HG02973 (cell line): ENCODE measurements around the gene SMCHD1.
"Not testable (repeated sequence)": the region's sequence is repeated elsewhere in the genome, so short reads cannot be mapped to it uniquely, and the experiment has no call there.

Experiments used
- ATAC-seq: cut with Tn5 transposase; IDR thresholded peaks from one replicate; pipeline ENCODE4 v1.9.1; 2021; ENCODE audit warnings: moderate library complexity; ENCODE audit not compliant: unreplicated experiment

Gene SMCHD1

GRCh38 chr18:2715990-2716389 lies 60.5 kb downstream of the SMCHD1 start:
- ATAC-seq, result no peak

DNA sequence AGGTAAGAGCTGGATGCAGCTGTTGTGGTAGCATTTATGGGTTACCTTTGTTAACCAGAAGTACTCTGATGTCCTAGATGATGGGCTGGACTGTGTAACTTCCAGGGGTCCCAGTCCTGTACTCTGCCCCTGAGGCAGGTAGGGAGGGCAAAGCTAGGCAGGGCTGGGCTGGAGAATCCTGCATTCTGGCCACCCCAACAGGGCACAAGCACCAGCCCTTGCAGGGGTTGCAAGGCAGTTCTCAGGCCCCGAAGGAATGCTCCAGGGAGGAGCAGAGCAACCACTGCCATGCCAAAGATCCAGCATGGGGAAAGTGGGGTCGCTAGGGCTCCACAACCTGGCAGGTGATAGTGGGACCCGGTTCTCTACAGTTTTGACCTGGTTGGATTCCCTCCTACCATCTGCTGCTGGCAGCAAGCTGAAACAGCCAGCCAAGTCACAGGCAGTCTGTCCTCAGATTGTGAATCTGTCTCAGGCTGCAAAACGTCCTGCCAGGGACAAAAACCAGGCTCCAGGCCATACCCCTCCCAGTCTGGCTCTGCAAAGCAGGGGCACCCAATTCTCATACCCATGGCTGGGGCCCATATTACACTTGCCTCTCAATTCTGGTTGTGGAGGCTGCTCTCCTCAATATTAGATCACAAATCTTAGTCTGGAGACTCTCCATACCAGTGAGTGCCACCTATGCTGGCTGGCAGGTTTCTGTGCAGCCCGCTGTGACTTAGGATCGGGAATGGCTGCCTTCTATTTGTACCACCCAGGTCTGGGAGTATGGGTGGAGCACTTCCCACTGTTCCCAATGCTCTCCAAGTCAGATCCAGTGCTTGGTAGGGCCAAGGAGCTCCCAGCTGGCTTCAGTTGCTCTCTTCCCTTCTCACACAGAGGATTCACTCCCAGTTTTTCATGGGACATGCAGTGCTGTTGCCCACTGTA lies 61.1 kb downstream of the SMCHD1 start:
- ATAC-seq, result no peak

DNA sequence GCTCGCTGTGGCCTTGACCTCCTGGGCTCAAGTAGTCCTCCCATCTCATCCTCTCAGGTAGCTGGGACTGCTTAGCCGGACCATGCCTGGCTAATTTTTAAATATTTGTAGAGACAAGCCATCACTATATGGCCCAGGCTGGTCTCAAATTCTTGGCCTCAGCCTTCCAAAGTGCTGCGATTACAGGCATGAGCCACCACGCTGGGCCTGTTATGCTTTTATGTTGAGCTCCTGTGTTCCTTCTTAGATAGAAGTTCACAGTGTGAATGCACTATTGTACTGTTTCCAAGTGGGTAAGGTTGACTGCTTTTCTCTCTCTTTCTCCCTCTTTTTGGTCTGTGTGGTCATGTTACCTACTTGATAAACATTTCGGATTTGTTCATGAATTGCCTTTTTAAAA lies 61.9 kb downstream of the SMCHD1 start:
- ATAC-seq, result no peak

- ATAC-seq, result no peak
Observed at GRCh38 chr18:2719040-2719439, 63.5 kb downstream of the SMCHD1 start.

DNA sequence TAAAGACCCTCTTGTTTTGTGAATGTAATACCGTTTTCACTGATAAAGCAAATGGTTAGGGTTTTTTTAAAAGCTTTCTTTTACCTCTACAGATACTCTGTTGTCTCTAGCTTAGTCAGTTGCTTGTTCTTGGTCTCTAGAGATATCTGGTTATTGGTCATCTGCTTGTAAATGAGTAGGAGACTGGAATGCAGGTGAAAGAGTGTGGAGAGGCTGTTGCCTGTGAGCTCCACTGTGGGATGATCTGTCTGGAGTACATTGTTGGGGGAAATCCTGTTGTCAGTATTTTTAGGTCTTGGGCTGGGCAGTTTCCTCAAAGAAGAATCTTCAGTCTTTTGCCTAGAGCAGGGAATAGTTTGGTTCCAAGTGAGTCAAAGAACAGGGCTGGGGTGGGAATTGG lies 67.7 kb downstream of the SMCHD1 start:
- no peak for ATAC-seq

DNA sequence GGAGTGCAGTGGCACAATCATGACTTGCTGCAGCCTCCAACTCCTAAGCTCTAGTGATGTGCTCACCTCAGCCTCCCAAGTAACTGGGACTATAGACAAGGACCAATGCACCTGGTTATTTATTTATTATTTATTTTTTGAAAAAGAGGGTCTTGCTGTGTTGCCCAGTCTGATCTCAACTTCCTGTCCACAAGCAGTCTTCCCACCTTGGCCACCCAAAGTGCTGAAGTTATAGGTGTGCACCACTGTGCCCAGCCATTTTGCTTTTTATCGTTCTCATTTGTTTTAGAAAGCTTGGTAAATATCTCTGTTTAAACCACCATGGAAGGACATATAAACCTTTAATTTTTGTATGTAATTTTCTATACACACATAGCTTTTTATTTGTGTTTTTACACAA lies 74.2 kb downstream of the SMCHD1 start:
- no peak for ATAC-seq

DNA sequence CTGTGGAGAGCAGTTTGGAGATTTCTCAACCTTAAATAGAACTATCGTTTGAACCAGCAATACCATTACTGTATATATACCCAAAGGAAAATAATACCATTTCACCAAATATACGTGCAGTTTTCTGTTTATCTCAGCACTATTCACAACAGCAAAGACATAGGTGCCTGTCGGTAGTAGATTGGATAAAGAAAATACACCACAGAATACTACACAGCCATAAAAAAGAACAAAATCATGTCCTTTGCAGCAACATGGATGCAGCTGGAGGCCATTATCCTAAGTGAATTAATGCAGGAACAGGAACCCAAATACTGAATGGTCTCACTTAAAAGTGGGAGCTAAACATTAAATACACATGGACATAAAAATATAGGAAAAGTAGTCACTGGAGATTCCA lies 81.3 kb downstream of the SMCHD1 start:
- no peak for ATAC-seq

- ATAC-seq, result not testable (repeated sequence)
Observed at GRCh38 chr18:2740082-2740481, 84.6 kb downstream of the SMCHD1 start.

- no peak for ATAC-seq
Observed at GRCh38 chr18:2746274-2746673, 90.7 kb downstream of the SMCHD1 start.

GRCh38 chr18:2758309-2758708 lies 102.8 kb downstream of the SMCHD1 start:
- no peak for ATAC-seq

DNA sequence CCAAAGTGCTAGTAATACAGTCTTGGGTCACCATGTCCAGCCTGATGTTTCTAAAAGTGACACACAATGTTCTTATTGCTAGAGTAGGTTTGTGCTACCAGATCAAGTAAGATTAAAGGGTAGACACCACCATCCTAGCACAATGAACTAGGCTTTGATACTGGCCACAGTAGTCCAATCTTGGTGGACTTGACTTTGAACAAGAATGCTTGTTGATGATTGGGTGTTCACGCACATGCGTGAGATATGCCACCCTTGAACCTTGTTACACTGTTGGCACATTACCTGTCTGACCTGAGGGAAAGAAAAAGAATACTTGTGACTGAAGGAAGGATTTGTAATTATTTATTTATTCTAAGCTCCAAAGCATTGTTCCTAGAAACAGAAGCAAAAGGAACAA lies 119.1 kb downstream of the SMCHD1 start:
- no peak for ATAC-seq

GRCh38 chr18:2776601-2777000 lies 121.1 kb downstream of the SMCHD1 start:
- no peak for ATAC-seq

DNA sequence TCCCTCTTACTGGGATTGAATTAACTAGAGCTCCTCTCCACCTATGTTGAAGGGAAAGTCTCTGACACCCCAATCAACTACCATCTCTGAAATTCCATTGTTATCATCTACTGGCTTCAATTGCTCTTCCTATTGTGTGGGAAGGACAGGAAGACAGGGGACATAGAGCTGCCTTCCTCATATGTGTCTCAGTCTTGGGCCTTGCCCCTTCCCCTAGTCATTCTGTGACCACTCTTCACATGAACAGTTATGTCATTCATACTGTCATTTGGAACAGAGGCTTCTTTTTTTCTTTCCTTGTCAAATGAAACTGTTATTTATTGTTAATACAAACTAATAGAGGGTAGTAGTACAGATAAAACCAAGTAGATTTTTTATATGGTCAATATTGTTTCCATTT lies 121.7 kb downstream of the SMCHD1 start:
- no peak for ATAC-seq

DNA sequence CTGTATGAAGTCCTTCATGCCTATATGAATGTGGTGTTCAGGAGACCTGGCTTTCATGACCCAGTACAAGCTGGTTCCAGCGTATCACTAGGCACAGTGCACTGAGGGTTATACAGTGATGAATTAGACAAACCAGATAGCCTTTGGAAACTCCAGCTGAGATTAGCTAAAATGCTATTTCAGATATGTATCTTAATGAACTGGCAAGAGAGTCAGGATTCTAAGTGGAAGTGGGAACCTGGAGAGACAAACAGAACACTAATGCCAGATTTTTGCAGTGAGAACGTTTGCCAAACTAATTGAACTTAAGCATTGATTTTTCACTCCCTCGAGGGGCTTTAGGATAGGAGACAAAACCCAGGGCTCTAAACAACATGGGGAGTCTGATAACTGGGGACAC lies 125.2 kb downstream of the SMCHD1 start:
- ATAC-seq, result no peak

- no peak for ATAC-seq
Observed at GRCh38 chr18:2787225-2787624, 131.7 kb downstream of the SMCHD1 start.

DNA sequence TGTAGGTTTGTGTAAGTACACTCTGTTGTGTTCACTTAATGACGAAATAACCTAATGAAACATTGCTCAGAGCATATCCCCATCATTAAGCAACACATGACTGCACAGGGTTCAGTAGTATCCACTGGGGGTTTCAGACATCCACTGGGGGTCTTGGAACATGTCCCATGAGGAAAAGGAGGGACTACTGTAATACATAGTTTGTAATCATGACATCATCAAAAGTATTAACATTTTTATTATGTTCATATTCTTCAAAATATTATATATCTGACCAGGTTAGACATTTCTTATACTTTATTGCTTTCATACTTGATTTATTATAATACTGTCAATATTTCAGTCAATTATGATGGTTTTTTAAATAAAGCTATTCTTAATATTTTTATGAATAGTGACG lies 136.9 kb downstream of the SMCHD1 start:
- ATAC-seq, result no peak

- no peak for ATAC-seq
Observed at GRCh38 chr18:2794159-2794558, 138.6 kb downstream of the SMCHD1 start.

DNA sequence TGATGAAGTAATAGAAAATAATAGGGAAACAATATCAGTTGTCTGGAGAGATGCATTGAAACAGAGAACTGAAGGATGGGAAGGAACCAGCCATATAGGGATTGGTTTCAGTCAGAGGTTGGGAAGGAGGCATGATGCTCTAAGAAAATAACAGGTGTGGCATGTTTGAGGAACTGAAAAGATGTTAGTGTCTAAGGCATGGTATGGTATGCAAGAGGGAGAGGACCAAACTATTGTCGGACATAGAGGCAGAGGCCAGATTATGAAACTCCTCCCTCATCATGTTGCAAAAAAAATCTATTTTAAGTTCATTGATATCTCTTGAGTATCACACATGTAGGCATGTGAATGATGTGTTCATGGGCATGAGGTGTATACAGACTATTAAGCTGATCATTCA lies 142.4 kb downstream of the SMCHD1 start:
- no peak for ATAC-seq

GRCh38 chr18:2799369-2799768 lies 143.8 kb downstream of the SMCHD1 start:
- ATAC-seq, result no peak

- ATAC-seq, result no peak
Observed at GRCh38 chr18:2805970-2806943, 150.7 kb downstream of the SMCHD1 start.

DNA sequence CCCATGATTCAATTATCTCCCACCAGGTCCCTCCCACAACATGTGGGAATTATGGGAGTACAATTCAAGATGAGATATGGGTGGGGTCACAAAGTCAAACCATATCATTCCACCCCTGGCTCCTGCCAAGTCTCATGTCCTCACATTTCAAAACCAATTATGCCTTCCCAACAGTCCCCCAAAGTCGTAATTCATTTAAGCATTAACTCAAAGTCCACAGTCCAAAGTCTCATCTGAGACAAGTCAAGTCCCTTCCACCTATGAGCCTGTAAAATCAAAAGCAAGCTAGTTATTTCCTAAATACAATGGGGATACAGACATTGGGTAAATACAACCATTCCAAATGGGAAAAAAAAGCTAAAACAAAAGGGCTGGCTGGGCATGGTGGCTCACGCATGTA lies 153.1 kb downstream of the SMCHD1 start:
- not testable (repeated sequence) for ATAC-seq
